Effector CD8-positive, alpha-beta T cell (primary cell): ENCODE results near the gene E2F1.

Experiments used
- DNase-seq: peaks from one replicate; lab custom pipeline; 2025; lab: John Stamatoyannopoulos, UW

Gene E2F1

GRCh38 chr20:33687370-33687915 is 1.3 kb upstream of the E2F1 start:
- DNase-seq: no peak

- no peak for DNase-seq
These were observed 790 bp upstream of the E2F1 start for GRCh38 chr20:33686984-33687366.

GRCh38 chr20:33685328-33686099 is 671 bp downstream of the E2F1 start:
- no peak for DNase-seq

- no peak for DNase-seq
These were observed 1.5 kb downstream of the E2F1 start for GRCh38 chr20:33684533-33685327.

- no peak for DNase-seq
These were observed 4.3 kb downstream of the E2F1 start for GRCh38 chr20:33681728-33682353.

- no peak for DNase-seq
These were observed 4.9 kb downstream of the E2F1 start for GRCh38 chr20:33681288-33681687.

- DNase-seq: no peak
These were observed 5.5 kb downstream of the E2F1 start for GRCh38 chr20:33680686-33681085.

- no peak for DNase-seq
These were observed 6.3 kb downstream of the E2F1 start for GRCh38 chr20:33679758-33680485.

DNA sequence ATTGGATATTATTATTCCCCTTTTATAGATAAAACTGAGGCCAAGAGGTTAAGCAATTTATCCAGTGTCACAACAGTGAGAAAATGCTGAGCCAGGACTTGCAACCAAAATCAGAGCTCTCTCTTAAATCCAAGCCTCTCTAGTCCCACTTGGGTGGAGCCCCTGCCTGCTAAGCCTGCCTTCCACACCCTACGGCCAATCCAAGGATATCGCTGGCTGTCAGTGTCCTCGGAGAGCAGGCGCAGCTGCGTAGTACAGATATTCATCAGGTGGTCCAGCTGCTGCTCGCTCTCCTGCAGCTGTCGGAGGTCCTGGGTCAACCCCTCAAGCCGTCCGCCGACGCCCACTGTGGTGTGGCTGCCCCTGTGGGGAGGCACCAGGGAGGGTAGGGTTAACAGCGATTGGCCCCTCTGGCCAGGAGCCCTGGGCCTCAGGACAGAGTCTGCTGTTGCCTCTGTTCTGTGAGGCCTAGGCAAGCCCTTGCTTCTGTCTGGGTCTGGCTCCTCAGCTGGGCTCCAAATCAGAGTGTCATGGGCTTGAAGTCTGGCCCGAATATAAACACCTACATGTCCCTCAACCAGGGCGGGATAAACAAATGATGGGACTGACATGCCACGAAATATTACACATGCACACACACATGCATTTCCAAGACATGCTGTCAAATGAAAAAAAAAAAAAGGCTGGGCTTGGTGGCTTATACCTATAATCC is 8.0 kb downstream of the E2F1 start:
- no peak for DNase-seq

GRCh38 chr20:33676652-33677645 is 9.2 kb downstream of the E2F1 start:
- DNase-seq: no peak

- DNase-seq: no peak
These were observed 10.1 kb downstream of the E2F1 start for GRCh38 chr20:33676121-33676520.

DNA sequence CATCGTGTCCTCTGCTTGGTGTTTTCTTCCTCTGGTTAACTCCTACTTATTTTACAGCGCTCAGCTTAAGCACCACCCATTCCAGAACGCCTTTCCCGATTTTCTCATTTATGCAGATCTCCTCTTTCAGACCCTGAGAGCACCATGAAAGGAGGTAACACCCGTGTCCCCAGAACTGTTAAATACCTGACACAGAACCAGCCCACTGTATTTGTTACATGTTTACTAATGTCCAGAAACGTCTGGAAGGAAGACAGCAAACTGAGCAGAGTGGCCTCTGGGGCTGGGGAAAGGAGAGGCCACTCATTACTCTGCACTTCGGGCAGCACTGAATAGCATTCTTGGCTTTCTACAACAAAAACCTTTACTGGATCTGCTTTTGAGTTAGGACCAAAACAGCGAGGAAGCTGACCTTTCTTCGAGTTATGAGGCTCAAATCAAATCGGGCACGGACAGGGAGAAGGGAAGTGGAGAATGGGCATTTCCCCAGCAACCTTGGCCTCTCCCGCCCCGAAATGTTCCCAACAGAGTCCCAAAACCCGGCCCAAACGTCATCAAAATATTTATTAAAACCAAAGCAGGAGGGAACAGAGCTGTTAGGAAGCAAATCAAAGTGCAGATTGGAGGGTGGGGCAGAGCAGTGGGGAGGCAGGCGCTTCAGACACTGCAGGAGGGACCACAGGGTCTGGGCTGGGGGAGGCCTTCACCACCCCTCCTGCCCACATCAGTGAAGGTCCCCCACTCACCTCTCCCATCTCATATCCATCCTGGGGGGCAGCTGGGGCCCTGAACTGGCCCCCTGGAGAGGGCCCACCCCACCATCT is 10.8 kb downstream of the E2F1 start:
- no peak for DNase-seq

GRCh38 chr20:33674294-33675135 is 11.7 kb downstream of the E2F1 start, which contains the start of gene NECAB3:
Gene NECAB3, minus strand, starts transcription at chr20:33674428. Its CDS starts 76 bp downstream, at chr20:33674352.
- DNase-seq: peak; percentile 24

- no peak for DNase-seq
These were observed 12.5 kb downstream of the E2F1 start for GRCh38 chr20:33673410-33674293.

DNA sequence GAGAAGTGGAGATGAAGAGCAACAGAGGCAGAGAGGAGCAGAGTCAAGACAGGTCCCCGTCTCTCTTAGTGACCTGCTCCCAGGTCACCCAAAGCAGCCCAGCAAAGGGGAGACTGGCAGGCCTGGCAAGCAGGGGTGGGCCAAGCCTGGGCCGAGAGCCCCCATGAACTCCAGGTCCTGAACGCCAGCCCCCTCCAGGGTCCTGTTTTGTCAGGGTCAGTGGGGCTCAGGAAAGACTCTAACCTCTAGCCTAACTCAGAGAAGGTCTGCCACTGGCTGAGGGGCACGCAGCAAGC is 13.1 kb downstream of the E2F1 start:
- DNase-seq: no peak

- no peak for DNase-seq
These were observed 13.6 kb downstream of the E2F1 start for GRCh38 chr20:33672426-33673113.
